GM12864 (cell line): ENCODE data around the gene MFAP2.
"Not testable (repeated sequence)": the region's sequence is repeated elsewhere in the genome, so short reads cannot be mapped to it uniquely, and the experiment has no call there.

ENCODE experiments used
- DNase-seq: peaks from one replicate; pipeline ENCODE4 v3.0.0-alpha.2; 2011; ENCODE audit warnings: low read depth
- H3K4me3 ChIP-seq: 2 replicates; pipeline ENCODE4 v1.5.1; 2011; ENCODE audit warnings: mild to moderate bottlenecking, low read depth, low read length, control low read depth
- CTCF ChIP-seq: IDR thresholded peaks from 2 replicates; pipeline ENCODE4 v1.5.1; 2011; ENCODE audit warnings: low read depth, mild to moderate bottlenecking, moderate library complexity, low read length, control low read depth, inconsistent platforms; ENCODE audit errors: missing control alignments

MFAP2 gene

GRCh38 chr1:16968372-16968771 lies 12.0 kb downstream of the MFAP2 start:
- no peak for TF ChIP-seq CTCF

GRCh38 chr1:16967962-16968361 lies 12.5 kb downstream of the MFAP2 start:
- H3K4me3 ChIP-seq = no peak overlapping the region
- DNase-seq = no peak
- no peak for TF ChIP-seq CTCF

More at GRCh38 chr1:16968372-16968771, 12.0 kb downstream of the MFAP2 start:
- H3K4me3 ChIP-seq = no peak overlapping the region
- DNase-seq = no peak

GRCh38 chr1:16967095-16967575 lies 13.3 kb downstream of the MFAP2 start:
- DNase-seq = no peak
- H3K4me3 ChIP-seq = no peak overlapping the region
- no peak for TF ChIP-seq CTCF

- no peak for TF ChIP-seq CTCF
- DNase-seq = no peak
- no peak overlapping the region for H3K4me3 ChIP-seq
These were observed 14.1 kb downstream of the MFAP2 start for GRCh38 chr1:16966282-16966681.

GRCh38 chr1:16965486-16966067 lies 14.8 kb downstream of the MFAP2 start:
- no peak for DNase-seq
- H3K4me3 ChIP-seq = no peak overlapping the region
- no peak for TF ChIP-seq CTCF

- not testable (repeated sequence) for H3K4me3 ChIP-seq, DNase-seq
These were observed 16.3 kb downstream of the MFAP2 start for GRCh38 chr1:16964169-16964568.

GRCh38 chr1:16961297-16962133 lies 18.9 kb downstream of the MFAP2 start:
- no peak for DNase-seq
- no peak for TF ChIP-seq CTCF
- no peak overlapping the region for H3K4me3 ChIP-seq
